Hematopoietic multipotent progenitor cell treated with erythropoietin and hydrocortisone succinate and interleukin-3 and kit ligand, for 4 days (in vitro differentiated cells): ENCODE measurements around the gene SAMD4B.

Experiments used
- DNase-seq: peaks from one replicate; pipeline ENCODE4 v3.0.0-alpha.2; 2015

The SAMD4B gene

GRCh38 chr19:39410017-39410830, 68.0 kb downstream of the SAMD4B start:
- peak; percentile 75 for DNase-seq

- DNase-seq = no peak
These were observed 68.5 kb downstream of the SAMD4B start for GRCh38 chr19:39410831-39411080.

GRCh38 chr19:39411081-39411831, 69.0 kb downstream of the SAMD4B start:
- DNase-seq = no peak

GRCh38 chr19:39411832-39412099, 69.5 kb downstream of the SAMD4B start:
- peak; percentile 97 for DNase-seq

GRCh38 chr19:39412100-39412866, 70.1 kb downstream of the SAMD4B start, which contains the start of gene PLEKHG2:
Gene PLEKHG2, plus strand, starts transcription at chr19:39412669. Its CDS starts 1,418 bp downstream, at chr19:39414087.
- DNase-seq = peak; percentile 100

- no peak for DNase-seq
These were observed 70.6 kb downstream of the SAMD4B start for GRCh38 chr19:39412867-39413271.

- DNase-seq = no peak
These were observed 71.2 kb downstream of the SAMD4B start for GRCh38 chr19:39413272-39413910.

- DNase-seq = no peak
These were observed 71.8 kb downstream of the SAMD4B start for GRCh38 chr19:39413911-39414608.

GRCh38 chr19:39415111-39416046, 73.2 kb downstream of the SAMD4B start:
- DNase-seq = no peak

GRCh38 chr19:39416152-39417120, 74.2 kb downstream of the SAMD4B start:
- DNase-seq = no peak

GRCh38 chr19:39417463-39418181, 75.4 kb downstream of the SAMD4B start:
- DNase-seq = no peak

- DNase-seq = no peak
These were observed 76.8 kb downstream of the SAMD4B start for GRCh38 chr19:39419003-39419402.

- no peak for DNase-seq
These were observed 78.5 kb downstream of the SAMD4B start for GRCh38 chr19:39420769-39421168.

- no peak for DNase-seq
These were observed 79.8 kb downstream of the SAMD4B start for GRCh38 chr19:39422020-39422419.

GRCh38 chr19:39423258-39424086, 81.3 kb downstream of the SAMD4B start:
- DNase-seq = no peak

GRCh38 chr19:39424934-39425333, 82.7 kb downstream of the SAMD4B start:
- no peak for DNase-seq

GRCh38 chr19:39425744-39426143, 83.5 kb downstream of the SAMD4B start:
- no peak for DNase-seq

- DNase-seq = no peak
These were observed 83.9 kb downstream of the SAMD4B start for GRCh38 chr19:39426170-39426569.

- no peak for DNase-seq
These were observed 85.5 kb downstream of the SAMD4B start for GRCh38 chr19:39427707-39428106.
